Coronary artery (tissue), 2 donors: Measurements from ENCODE around the gene SLC12A6.

Experiments used
- DNase-seq: peaks from one replicate; pipeline ENCODE4 v3.0.0-alpha.2; 2017; ENCODE audit warnings: low spot score
- H3K27ac ChIP-seq, 2 donors: fragments of 200-600 bp; sonication (generic); one replicate each; pipeline ENCODE4 v1.5.1; 2016 to 2019
- H3K4me3 ChIP-seq: fragments of 200-600 bp; sonication (generic); 2 replicates; pipeline ENCODE4 v1.5.1; 2016; ENCODE audit warnings: mild to moderate bottlenecking, moderate library complexity
- TF ChIP-seq, protein P1 (sequence below): fragments of 200-600 bp; sonication (generic); IDR thresholded peaks from one replicate; pipeline ENCODE4 v1.5.1; 2019; ENCODE audit warnings: antibody characterized with exemption

The SLC12A6 gene

DNA sequence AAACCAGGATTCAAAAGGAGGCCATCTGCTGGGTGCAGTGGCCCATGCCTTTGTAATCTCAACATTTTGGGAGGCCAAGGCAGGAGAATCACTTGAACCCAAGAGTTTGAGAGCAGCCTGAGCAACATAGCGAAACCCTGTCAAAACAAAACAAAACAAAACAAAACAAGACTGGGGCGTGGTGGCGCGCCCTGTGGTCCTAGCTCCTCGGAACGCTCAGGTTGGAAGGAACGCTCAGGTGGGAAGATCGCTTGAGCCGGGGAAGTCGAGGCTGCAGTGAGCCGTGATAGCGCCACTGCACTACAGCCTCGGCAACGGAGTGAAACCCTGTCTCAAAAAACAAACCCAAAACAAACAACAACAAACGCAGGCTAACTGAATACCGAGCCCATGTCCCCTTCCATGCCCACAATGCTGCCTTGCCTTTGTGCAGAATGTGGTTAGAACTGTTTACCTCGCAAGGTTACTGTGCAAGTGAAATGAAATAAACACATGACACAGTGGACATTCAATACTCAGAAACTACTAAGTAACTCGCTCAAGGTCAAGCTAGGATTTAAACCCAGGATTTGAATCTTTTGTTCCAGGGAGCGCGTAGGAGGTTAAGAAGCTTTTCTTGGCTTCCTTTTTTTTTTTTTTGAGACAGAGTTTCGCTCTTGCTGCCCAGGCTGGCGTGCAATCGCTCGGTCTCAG, 113.5 kb downstream of the SLC12A6 start:
- peak overlapping the region; percentile 69 to 85 for H3K27ac ChIP-seq
- TF ChIP-seq, protein P1, sequence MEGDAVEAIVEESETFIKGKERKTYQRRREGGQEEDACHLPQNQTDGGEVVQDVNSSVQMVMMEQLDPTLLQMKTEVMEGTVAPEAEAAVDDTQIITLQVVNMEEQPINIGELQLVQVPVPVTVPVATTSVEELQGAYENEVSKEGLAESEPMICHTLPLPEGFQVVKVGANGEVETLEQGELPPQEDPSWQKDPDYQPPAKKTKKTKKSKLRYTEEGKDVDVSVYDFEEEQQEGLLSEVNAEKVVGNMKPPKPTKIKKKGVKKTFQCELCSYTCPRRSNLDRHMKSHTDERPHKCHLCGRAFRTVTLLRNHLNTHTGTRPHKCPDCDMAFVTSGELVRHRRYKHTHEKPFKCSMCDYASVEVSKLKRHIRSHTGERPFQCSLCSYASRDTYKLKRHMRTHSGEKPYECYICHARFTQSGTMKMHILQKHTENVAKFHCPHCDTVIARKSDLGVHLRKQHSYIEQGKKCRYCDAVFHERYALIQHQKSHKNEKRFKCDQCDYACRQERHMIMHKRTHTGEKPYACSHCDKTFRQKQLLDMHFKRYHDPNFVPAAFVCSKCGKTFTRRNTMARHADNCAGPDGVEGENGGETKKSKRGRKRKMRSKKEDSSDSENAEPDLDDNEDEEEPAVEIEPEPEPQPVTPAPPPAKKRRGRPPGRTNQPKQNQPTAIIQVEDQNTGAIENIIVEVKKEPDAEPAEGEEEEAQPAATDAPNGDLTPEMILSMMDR = no peak
- DNase-seq = no peak

DNA sequence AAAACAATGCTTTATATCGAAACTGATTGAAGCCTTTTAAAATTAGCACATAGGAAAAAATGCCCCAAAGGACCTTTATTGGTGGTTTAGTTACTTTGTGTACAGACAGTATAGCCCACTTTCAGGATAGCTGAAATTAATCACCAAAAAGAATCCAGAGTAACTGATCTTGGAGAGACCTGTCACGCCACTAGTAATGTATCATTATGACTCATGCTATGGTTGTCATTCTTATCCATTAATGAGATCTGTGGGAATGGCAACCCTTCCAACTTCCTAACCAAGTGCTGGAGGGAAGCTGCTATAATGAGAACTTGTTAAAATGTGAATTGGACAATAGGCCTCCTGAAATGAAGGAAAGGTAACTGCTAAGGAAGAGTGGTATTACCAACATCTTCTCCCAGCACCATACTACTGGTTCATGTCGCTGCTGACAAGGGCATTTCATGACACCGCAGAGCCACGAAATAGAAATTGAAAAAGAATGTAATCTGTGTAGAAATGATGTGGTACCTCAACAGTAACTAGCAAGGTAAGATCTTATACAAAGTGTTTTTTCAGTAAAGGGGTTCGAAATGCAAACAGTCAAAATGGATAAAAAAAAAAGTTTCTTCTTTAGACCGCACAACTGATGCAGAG, 119.9 kb downstream of the SLC12A6 start:
- TF ChIP-seq, protein P1 = no peak
- Histone ChIP-seq H3K27ac (no peak overlapping the region), H3K4me3 (no peak overlapping the region)
- no peak for DNase-seq

More for the DNA sequence above, 113.5 kb downstream of the SLC12A6 start:
- peak overlapping the region; percentile 97 for H3K4me3 ChIP-seq

DNA sequence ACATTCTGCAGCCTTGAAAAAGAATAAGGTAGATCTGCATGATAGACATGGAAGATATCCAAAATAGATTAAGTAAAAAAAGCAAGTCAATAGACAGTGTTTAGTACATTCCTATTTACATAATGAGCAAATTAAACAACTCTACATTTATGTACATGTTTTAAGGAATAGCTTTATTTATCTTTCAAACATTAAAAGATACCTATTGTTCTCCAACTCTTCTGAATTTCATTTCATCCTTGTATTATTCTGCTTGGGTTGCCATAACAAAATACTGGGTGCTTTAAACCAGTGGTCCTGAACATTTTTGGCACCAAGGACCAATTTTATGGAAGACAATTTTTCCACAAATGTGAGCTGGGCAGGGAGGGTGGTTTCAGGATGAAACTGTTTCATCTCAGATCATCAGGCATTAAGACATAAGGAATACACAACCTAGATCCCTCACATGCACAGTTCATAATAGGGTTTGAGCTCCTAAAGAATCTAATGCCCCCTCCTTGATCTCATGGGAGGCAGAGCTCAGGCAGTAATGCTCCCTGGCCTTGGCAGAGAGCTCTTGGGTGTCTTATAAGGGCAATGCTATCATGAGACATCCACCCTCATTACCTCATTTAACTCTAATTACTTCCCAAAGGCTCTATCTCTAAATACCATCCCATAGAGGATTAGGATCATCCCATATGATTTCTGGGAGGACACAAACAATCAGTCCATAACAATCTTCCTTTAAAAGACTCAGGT, 120.9 kb downstream of the SLC12A6 start:
- no peak overlapping the region for H3K4me3 ChIP-seq
- no peak for DNase-seq
- no peak overlapping the region for H3K27ac ChIP-seq
- TF ChIP-seq, protein P1 = no peak

DNA sequence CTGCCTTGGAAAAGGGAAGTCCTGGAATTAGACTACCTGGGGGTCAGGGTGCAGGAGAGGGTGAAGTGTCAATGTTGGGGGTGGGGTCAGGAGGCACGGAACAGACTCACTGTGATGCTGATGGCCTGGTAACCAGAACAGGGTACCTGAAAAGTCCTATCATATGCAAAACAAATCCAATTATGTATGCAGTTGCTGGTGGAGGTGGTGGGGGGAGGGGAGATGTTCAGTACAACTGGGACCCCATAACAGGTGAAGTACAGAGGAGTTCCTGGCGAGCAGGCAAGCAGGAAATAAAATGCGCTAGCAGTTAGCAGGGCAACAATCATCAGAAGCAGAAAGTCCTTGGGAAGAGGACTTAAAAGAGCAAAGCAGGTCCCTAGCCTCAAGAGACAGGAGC, 123.4 kb downstream of the SLC12A6 start:
- no peak overlapping the region for H3K27ac ChIP-seq
- no peak for DNase-seq
- TF ChIP-seq, protein P1 = no peak
- H3K4me3 ChIP-seq = no peak overlapping the region

DNA sequence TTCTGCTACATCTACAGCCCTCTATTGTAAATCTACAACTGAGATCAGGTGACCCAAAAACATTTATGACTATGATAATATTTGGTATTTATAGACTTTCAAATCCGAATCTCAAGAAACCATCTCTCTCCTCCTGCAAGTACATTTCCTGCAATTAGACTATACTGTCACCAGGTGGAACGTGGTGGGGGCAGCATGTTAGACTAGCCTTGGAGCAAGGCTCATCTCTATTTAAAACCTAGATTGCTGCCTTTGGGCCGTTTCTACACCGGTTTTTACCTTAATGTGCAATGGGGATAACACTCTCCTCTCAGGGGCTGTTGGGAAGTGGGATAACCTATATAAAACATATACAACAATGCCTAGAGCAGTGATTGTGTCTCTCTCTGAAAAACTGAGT, 123.9 kb downstream of the SLC12A6 start:
- no peak for DNase-seq
- no peak overlapping the region for H3K4me3 ChIP-seq
- TF ChIP-seq, protein P1 = no peak
- no peak overlapping the region for H3K27ac ChIP-seq

DNA sequence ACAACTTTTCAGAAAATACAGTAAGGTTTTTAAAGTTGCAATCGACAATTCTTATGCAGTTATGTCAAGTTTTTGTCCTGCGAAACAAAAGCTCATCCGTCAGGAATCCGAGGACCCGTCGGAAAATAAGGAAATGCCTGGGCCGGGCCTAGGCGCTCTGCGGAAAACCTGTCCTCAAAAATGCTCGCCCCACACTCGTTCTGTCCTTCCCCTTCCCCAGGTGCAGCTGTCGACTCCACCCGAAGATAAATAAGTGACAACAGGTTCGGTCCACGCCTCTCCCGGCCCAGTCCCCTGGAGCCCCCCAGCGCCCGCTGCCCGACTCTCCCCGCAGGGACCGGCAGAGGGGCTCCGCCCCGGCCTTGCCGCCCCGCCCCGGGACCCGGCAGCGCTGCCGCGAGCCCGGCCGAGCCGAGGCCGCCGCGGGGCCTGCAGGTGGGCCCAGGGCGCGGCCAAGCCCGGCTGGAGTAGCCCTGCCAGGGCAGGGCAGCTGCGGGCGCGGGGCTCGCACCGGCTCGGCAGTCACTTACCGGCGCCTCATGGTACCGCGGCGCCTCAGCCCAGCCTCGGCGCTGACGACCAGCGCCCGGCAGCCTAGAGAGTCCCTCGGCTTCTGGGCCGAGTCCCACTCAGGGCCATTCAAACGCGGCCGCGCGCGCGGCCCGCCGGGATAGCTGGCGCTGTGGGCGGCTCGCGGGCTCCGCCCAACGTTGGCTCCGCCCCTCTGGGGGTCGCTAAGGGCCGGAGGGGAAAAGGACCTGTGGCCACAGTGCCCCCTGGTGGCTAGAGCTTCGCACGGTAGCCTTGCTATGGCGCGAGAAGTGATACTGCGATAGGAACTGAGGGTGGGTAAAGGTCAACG, 127.9 kb downstream of the SLC12A6 start, which contains the start of gene KATNBL1:
TSS of gene KATNBL1 (minus strand) at position 676 of the 862 bp plus-strand sequence. CDS start 46,420 bp downstream, outside the sequence.
- Histone ChIP-seq H3K4me3 (peak within 1 kb of the TSS; percentile 82), H3K27ac (peak within 1 kb of the TSS; percentile 79 to 93)
- TF ChIP-seq, protein P1 = peak; percentile 97
- DNase-seq = peak; percentile 95
